22Rv1 (cell line): ENCODE measurements around the gene GPHN.

Experiments
- H3K27ac ChIP-seq: fragments of 450-650 bp; 2 replicates; pipeline ENCODE4 v1.5.1; 2017
- ZFX ChIP-seq: fragments of 450-650 bp; IDR thresholded peaks from 2 replicates; pipeline ENCODE4 v1.6.1; 2017; ENCODE audit warnings: antibody characterized with exemption, borderline replicate concordance
- TF ChIP-seq, protein P1 (sequence below): fragments of 450-650 bp; IDR thresholded peaks from 2 replicates; pipeline ENCODE4 v1.5.1; 2017; ENCODE audit warnings: mild to moderate bottlenecking

The GPHN gene

DNA sequence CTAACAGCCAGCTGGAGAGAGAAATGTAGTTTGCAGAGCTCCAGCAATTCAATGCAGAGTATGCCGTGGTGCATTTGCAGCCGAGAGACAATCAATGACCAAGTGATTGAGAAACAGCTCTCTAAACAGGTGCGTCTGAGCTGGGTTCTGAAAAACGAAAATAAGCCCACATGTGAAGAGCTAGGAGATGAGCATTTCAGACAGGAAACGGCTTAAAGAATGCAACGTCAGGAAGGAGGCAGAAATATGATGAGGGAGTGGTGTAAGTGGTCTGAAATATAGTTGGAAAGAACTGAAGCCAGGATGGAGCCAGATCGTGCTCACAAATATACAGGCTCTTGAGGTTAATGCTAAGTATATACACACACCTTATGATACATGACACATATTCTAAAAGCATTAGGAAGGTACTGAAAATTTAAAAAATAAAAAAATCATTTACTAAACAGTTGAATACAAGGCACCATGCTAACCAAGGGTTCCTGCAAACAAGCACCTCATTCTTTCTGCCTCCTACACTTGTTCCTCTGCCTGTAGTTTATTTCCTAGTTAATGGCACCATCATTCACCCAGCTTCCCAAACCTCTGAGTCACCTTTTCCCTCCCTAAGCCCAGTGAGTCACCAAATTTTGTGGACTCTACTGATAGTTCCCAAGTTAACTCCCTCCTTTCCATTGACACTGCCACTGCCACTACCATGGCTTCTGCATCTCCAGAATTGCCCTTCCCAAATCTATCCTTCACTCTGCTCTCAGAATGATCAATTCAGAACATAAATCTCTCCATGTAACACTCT lies 679.0 kb downstream of the GPHN start:
- H3K27ac ChIP-seq, result no peak overlapping the region
- TF ChIP-seq, protein P1, sequence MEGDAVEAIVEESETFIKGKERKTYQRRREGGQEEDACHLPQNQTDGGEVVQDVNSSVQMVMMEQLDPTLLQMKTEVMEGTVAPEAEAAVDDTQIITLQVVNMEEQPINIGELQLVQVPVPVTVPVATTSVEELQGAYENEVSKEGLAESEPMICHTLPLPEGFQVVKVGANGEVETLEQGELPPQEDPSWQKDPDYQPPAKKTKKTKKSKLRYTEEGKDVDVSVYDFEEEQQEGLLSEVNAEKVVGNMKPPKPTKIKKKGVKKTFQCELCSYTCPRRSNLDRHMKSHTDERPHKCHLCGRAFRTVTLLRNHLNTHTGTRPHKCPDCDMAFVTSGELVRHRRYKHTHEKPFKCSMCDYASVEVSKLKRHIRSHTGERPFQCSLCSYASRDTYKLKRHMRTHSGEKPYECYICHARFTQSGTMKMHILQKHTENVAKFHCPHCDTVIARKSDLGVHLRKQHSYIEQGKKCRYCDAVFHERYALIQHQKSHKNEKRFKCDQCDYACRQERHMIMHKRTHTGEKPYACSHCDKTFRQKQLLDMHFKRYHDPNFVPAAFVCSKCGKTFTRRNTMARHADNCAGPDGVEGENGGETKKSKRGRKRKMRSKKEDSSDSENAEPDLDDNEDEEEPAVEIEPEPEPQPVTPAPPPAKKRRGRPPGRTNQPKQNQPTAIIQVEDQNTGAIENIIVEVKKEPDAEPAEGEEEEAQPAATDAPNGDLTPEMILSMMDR, result no peak

DNA sequence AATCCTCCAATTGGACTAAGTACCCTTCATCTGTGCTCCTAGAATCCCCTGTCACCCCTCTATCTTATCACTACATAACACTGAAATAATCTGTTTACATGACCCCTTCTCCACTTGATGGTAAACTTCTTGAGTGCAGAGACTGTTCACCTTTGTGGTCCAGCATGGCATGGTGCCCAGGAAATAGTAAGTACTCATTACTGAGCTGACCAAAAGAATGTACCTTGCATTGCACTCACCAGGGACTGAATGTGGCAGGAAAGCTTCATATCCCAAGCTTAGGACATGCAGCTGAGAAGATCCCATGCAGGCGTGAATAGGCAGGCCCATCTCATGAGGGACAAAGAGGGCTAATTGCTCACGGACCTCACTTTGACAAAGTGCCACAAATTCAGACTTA lies 679.9 kb downstream of the GPHN start:
- no peak for TF ChIP-seq ZFX
- TF ChIP-seq, protein P1, result no peak
- no peak overlapping the region for H3K27ac ChIP-seq

DNA sequence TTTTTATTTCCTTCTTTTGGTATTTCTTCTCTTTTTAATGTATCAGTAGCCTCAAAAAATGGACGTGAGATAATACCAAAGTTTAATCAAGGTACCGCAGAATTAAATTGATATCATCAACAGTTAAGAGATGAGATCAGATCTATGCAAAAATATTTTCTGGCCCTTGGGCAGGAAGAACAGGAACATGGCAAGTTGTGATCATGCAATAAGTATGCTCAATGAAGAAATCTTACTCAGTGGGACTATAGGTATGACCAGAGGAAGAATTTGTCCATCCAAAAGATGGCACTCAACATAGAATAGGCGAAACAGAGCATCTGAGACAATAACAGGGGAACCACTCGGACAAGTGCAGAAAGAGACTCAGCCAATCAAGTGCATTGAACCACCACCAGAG lies 680.4 kb downstream of the GPHN start:
- H3K27ac ChIP-seq, result no peak overlapping the region
- TF ChIP-seq, protein P1, result no peak
- TF ChIP-seq ZFX, result no peak

DNA sequence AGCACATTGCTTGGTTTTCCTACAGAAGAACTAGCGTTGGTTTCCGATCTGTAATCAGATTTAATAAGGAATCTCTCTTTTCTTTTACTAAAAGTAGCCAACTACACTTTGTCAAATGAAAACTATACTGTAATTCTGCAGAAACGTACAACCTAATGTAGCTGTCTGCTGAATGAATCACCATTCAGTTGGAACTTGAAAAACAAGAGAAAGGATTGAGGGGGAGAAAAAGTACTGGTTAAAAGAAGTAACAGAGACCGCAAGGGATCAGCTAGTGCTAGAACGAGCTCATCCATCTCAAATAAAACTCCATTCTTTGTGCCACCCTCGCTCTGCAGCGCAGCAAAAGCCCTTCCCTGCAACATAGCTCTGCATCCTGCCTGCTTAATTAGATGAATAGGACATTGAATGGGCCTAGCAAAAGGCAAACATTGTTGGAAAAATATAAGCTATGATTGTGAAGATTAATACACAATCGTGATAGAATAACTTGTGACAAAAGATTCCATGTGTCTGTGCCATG lies 683.9 kb downstream of the GPHN start:
- TF ChIP-seq, protein P1, result no peak
- TF ChIP-seq ZFX, result no peak
- H3K27ac ChIP-seq, result no peak overlapping the region

DNA sequence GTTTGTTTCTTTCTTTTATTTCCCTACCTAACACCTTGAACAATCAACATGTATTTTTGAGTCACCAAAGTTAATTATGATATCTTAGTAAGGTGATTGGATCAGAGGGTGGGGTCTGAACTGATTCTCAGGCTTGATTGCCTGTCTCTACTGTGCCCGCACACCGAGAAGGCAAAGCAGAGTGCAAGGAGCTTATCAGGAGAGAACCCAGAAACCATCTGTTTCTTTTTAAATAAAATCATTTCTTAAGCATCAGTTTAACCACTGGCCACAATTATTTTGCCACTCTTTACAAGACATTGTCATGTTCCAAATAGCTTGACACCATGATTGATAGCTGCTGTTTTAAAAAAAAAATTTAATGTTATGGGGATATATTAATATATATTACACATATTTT lies 684.4 kb downstream of the GPHN start:
- TF ChIP-seq, protein P1, result no peak
- no peak for TF ChIP-seq ZFX
- H3K27ac ChIP-seq, result no peak overlapping the region

DNA sequence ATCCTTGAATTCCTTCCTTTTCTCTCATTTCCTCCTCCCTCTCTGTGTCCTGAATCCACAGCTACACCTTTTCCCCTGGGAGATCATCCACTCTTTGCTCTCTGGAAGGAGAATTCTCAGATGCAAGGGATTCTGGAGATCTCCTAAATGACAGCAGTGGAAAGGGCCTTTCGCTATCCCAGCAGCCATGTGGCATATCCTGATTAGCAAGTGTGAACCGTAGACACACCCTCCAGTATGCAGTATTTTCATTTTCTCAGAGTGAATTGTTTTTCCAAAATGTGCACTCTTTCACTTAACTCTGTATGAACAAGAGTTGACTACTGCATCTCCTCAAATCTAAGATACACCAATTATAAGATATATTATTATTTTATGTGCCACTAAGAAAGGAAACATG lies 687.3 kb downstream of the GPHN start:
- H3K27ac ChIP-seq, result no peak overlapping the region
- TF ChIP-seq ZFX, result no peak
- TF ChIP-seq, protein P1, result no peak

DNA sequence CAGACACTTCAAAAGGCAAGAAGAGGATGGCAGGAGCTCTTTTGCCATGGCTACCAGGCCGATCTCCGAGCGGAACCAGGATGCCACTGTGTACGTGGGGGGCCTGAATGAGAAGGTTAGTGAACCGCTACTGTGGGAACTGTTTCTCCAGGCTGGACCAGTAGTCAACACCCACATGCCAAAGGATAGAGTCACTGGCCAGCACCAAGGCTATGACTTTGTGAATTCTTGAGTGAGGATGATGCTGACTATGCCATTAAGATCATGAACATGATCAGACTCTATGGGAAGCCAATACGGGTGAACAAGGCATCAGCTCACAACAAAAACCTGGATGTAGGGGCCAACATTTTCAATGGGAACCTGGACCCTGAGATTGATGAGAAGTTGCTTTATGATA lies 691.1 kb downstream of the GPHN start:
- TF ChIP-seq, protein P1, result no peak
- no peak for TF ChIP-seq ZFX
- no peak overlapping the region for H3K27ac ChIP-seq
